GM19035 (cell line): ENCODE data around the gene TSNAXIP1.
"Not testable (repeated sequence)": the region's sequence is repeated elsewhere in the genome, so short reads cannot be mapped to it uniquely, and the experiment has no call there.

Experiments used
- ATAC-seq: cut with Tn5 transposase; IDR thresholded peaks from one replicate; pipeline ENCODE4 v1.9.1; 2021; ENCODE audit not compliant: unreplicated experiment

The TSNAXIP1 gene

GRCh38 chr16:67857547-67858233 lies 51.0 kb downstream of the TSNAXIP1 start:
- no peak for ATAC-seq

GRCh38 chr16:67858500-67858899 lies 51.8 kb downstream of the TSNAXIP1 start:
- ATAC-seq = no peak

GRCh38 chr16:67860589-67861398 lies 54.1 kb downstream of the TSNAXIP1 start:
- no peak for ATAC-seq

- ATAC-seq = no peak
Measured at GRCh38 chr16:67861877-67862276, 55.2 kb downstream of the TSNAXIP1 start.

- no peak for ATAC-seq
Measured at GRCh38 chr16:67862623-67863583, 56.2 kb downstream of the TSNAXIP1 start.

- not testable (repeated sequence) for ATAC-seq
Measured at GRCh38 chr16:67864044-67864443, 57.4 kb downstream of the TSNAXIP1 start.

- ATAC-seq = no peak
Measured at GRCh38 chr16:67864594-67864993, 57.9 kb downstream of the TSNAXIP1 start.

GRCh38 chr16:67865318-67865717 lies 58.6 kb downstream of the TSNAXIP1 start:
- ATAC-seq = no peak

- ATAC-seq = no peak
Measured at GRCh38 chr16:67868290-67868689, 61.6 kb downstream of the TSNAXIP1 start.

- no peak for ATAC-seq
Measured at GRCh38 chr16:67869653-67870052, 63.0 kb downstream of the TSNAXIP1 start.

- ATAC-seq = no peak
Measured at GRCh38 chr16:67871256-67871655, 64.6 kb downstream of the TSNAXIP1 start.

- no peak for ATAC-seq
Measured at GRCh38 chr16:67872131-67872630, 65.5 kb downstream of the TSNAXIP1 start.

GRCh38 chr16:67872631-67873434 lies 66.1 kb downstream of the TSNAXIP1 start, which contains the start of gene EDC4:
EDC4 (plus strand) TSS chr16:67873052; CDS start chr16:67873262, 210 bp downstream.
- ATAC-seq = peak; percentile 78

GRCh38 chr16:67873435-67874370 lies 67.0 kb downstream of the TSNAXIP1 start:
- peak; percentile 24 for ATAC-seq

GRCh38 chr16:67874372-67874771 lies 67.7 kb downstream of the TSNAXIP1 start:
- no peak for ATAC-seq

GRCh38 chr16:67877064-67877463 lies 70.4 kb downstream of the TSNAXIP1 start:
- ATAC-seq = no peak
